Ectodermal cell (in vitro differentiated cells): ENCODE results near the gene PRSS57.

Source experiments
- H3K27ac ChIP-seq: 2 replicates; pipeline ENCODE4 v1.7.0; 2013; ENCODE audit warnings: mild to moderate bottlenecking, low read depth, low read length; ENCODE audit not compliant: insufficient read depth, poor library complexity, severe bottlenecking
- H3K27me3 ChIP-seq: 2 replicates; pipeline ENCODE4 v1.7.0; 2013; ENCODE audit warnings: mild to moderate bottlenecking, low read length; ENCODE audit not compliant: insufficient read depth, control insufficient read depth, poor library complexity, severe bottlenecking
- H3K36me3 ChIP-seq: one replicate; pipeline ENCODE4 v1.7.0; 2013; ENCODE audit warnings: low read length; ENCODE audit not compliant: control insufficient read depth, insufficient read depth
- H3K4me1 ChIP-seq: one replicate; pipeline ENCODE4 v1.7.0; 2013; ENCODE audit warnings: low read length; ENCODE audit not compliant: control insufficient read depth, insufficient read depth
- H3K4me3 ChIP-seq: 2 replicates; pipeline ENCODE4 v1.7.0; 2013; ENCODE audit warnings: low read depth, low read length, control low read depth; ENCODE audit not compliant: insufficient read depth
- H3K9me3 ChIP-seq: 2 replicates; pipeline ENCODE4 v1.7.0; 2013; ENCODE audit warnings: mild to moderate bottlenecking, low read length, moderate library complexity; ENCODE audit not compliant: control insufficient read depth
- WGBS, 2 experiments: methylation state at CpG; one replicate each; pipeline ENCODE4 v1.1.7; 2013; ENCODE audit warnings: missing lambda C conversion rate in 2 of 2; 5-methylcytosine and 5-hydroxymethylcytosine counted together

Gene PRSS57

GRCh38 chr19:723247-723646, 28.0 kb upstream of the PRSS57 start:
- WGBS, 2 experiments = 90 to 93% methylated on average over 13 of the region's 13 CpGs
- Histone ChIP-seq H3K27me3 (no peaks in the 10 kb centered on the region), H3K4me1 (peaks cover 5% of the 10 kb centered on the region), H3K27ac (no peak overlapping the region), H3K36me3 (no peaks in the 10 kb centered on the region), H3K9me3 (no peaks in the 10 kb centered on the region), H3K4me3 (no peak overlapping the region)

- peaks cover 6% of the 10 kb centered on the region for H3K4me1 ChIP-seq
- H3K36me3 ChIP-seq = no peaks in the 10 kb centered on the region
- 91 to 94% methylated on average over 17 of the region's 17 CpGs for whole genome bisulfite sequencing, 2 experiments
- H3K27me3 ChIP-seq = no peaks in the 10 kb centered on the region
- no peaks in the 10 kb centered on the region for H3K9me3 ChIP-seq
- H3K27ac ChIP-seq = no peak overlapping the region
- H3K4me3 ChIP-seq = no peak overlapping the region
Observed at GRCh38 chr19:722553-723101, 27.4 kb upstream of the PRSS57 start.

- H3K27me3 ChIP-seq = no peaks in the 10 kb centered on the region
- peaks cover 6% of the 10 kb centered on the region for H3K4me1 ChIP-seq
- no peak overlapping the region for H3K27ac ChIP-seq
- no peak overlapping the region for H3K4me3 ChIP-seq
- no peaks in the 10 kb centered on the region for H3K36me3 ChIP-seq
- 83 to 86% methylated on average over 52 to 58 of the region's 58 CpGs for WGBS, 2 experiments
- no peaks in the 10 kb centered on the region for H3K9me3 ChIP-seq
Observed at GRCh38 chr19:720345-721160, 25.3 kb upstream of the PRSS57 start.

GRCh38 chr19:719636-720344, 24.5 kb upstream of the PRSS57 start:
- H3K4me3 ChIP-seq = no peak overlapping the region
- no peaks in the 10 kb centered on the region for H3K36me3 ChIP-seq
- no peaks in the 10 kb centered on the region for H3K9me3 ChIP-seq
- WGBS, 2 experiments = 87 to 92% methylated on average over 69 to 71 of the region's 79 CpGs
- no peaks in the 10 kb centered on the region for H3K27me3 ChIP-seq
- no peak overlapping the region for H3K27ac ChIP-seq
- H3K4me1 ChIP-seq = peaks cover 6% of the 10 kb centered on the region

- WGBS, 2 experiments = 88 to 89% methylated on average over 54 of the region's 54 CpGs
- H3K27ac ChIP-seq = no peak overlapping the region
- peaks cover 6% of the 10 kb centered on the region for H3K4me1 ChIP-seq
- no peaks in the 10 kb centered on the region for H3K27me3 ChIP-seq
- no peaks in the 10 kb centered on the region for H3K9me3 ChIP-seq
- no peaks in the 10 kb centered on the region for H3K36me3 ChIP-seq
- H3K4me3 ChIP-seq = no peak overlapping the region
Observed at GRCh38 chr19:718991-719512, 23.8 kb upstream of the PRSS57 start.

GRCh38 chr19:718251-718951, 23.1 kb upstream of the PRSS57 start:
- 71 to 72% methylated on average over 23 of the region's 23 CpGs for WGBS, 2 experiments
- H3K4me3 ChIP-seq = no peak overlapping the region
- no peak overlapping the region for H3K27ac ChIP-seq
- H3K27me3 ChIP-seq = no peaks in the 10 kb centered on the region
- peaks cover 6% of the 10 kb centered on the region for H3K4me1 ChIP-seq
- H3K9me3 ChIP-seq = no peaks in the 10 kb centered on the region
- H3K36me3 ChIP-seq = no peaks in the 10 kb centered on the region

GRCh38 chr19:715347-715746, 20.1 kb upstream of the PRSS57 start:
- Histone ChIP-seq H3K4me3 (no peak overlapping the region), H3K4me1 (peaks cover 14% of the 10 kb centered on the region), H3K36me3 (no peaks in the 10 kb centered on the region), H3K27me3 (no peaks in the 10 kb centered on the region), H3K9me3 (no peaks in the 10 kb centered on the region), H3K27ac (no peak overlapping the region)
- 92 to 98% methylated on average over 3 of the region's 3 CpGs for WGBS, 2 experiments

- Histone ChIP-seq H3K27me3 (no peaks in the 10 kb centered on the region), H3K4me1 (peaks cover 14% of the 10 kb centered on the region), H3K36me3 (no peaks in the 10 kb centered on the region), H3K4me3 (no peak overlapping the region), H3K27ac (no peak overlapping the region), H3K9me3 (no peaks in the 10 kb centered on the region)
- WGBS, 2 experiments = 59 to 63% methylated on average over 8 of the region's 8 CpGs
Observed at GRCh38 chr19:711254-711653, 16.0 kb upstream of the PRSS57 start.

- Histone ChIP-seq H3K36me3 (no peaks in the 10 kb centered on the region), H3K4me1 (peaks cover 14% of the 10 kb centered on the region), H3K27ac (no peak overlapping the region), H3K4me3 (no peak overlapping the region), H3K27me3 (no peaks in the 10 kb centered on the region), H3K9me3 (no peaks in the 10 kb centered on the region)
- 83 to 84% methylated on average over 21 of the region's 21 CpGs for WGBS, 2 experiments
Observed at GRCh38 chr19:710767-711166, 15.5 kb upstream of the PRSS57 start.
